HG02642 (cell line): ENCODE measurements around the gene CACNA1B.
A peak's percentile ranks its signal among the peaks of the same experiment; 100 is the strongest.
"Not testable (repeated sequence)": the region's sequence is repeated elsewhere in the genome, so short reads cannot be mapped to it uniquely, and the experiment has no call there.

Source experiments
- ATAC-seq: cut with Tn5 transposase; IDR thresholded peaks from one replicate; pipeline ENCODE4 v1.9.1; 2021; ENCODE audit warnings: mild to moderate bottlenecking; ENCODE audit not compliant: unreplicated experiment, poor library complexity

The CACNA1B gene

DNA sequence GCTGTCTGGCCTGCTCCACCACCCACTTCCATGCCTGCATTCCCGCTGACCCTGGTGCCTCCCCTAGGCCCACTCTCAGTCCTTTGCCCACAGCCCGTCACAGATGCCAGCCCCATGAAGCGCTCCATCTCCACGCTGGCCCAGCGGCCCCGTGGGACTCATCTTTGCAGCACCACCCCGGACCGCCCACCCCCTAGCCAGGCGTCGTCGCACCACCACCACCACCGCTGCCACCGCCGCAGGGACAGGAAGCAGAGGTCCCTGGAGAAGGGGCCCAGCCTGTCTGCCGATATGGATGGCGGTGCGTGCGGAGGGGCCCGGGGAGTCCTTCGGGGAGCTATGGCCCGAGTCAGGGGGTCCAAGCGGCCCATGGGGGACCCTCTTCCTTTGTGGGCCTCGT lies 242.5 kb downstream of the CACNA1B start:
- no peak for ATAC-seq

DNA sequence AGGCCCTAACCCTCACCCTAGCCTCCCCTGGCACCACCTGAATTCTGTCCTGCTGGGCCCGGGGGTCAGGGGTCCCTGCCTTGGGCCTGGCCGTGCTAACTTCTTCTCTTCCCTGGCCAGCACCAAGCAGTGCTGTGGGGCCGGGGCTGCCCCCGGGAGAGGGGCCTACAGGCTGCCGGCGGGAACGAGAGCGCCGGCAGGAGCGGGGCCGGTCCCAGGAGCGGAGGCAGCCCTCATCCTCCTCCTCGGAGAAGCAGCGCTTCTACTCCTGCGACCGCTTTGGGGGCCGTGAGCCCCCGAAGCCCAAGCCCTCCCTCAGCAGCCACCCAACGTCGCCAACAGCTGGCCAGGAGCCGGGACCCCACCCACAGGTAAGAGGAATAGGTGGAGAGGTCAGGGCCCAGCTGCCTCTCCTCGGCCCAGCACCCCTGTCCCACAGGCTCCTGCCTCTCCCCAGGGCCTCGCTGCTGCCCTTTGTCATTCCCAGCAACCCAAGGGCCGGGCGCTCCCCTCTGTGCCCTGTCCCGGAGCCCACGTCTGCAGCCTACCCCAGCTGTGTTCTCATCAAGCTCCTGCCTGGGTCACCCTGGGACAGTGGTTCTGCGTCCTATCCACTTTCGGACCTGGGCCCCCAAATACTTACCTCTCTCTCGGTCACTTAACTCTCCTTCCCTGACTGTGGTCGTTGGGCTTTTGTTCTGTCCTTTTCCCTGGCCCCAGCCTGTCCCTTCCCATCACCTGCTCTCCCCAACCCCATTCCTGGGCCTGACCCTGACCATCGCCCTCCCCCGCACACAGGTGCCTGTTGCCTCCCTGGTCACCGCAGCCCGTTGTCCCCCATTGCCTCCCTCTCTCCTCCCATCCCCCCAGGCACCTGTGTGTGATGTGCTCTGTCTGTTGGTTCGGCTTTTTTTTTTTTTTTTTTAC lies 243.2 kb downstream of the CACNA1B start:
- no peak for ATAC-seq

DNA sequence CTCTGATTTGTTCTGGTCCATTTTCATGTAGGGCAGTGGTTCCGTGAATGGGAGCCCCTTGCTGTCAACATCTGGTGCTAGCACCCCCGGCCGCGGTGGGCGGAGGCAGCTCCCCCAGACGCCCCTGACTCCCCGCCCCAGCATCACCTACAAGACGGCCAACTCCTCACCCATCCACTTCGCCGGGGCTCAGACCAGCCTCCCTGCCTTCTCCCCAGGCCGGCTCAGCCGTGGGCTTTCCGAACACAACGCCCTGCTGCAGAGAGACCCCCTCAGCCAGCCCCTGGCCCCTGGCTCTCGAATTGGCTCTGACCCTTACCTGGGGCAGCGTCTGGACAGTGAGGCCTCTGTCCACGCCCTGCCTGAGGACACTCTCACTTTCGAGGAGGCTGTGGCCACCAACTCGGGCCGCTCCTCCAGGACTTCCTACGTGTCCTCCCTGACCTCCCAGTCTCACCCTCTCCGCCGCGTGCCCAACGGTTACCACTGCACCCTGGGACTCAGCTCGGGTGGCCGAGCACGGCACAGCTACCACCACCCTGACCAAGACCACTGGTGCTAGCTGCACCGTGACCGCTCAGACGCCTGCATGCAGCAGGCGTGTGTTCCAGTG lies 244.0 kb downstream of the CACNA1B start:
- ATAC-seq, result no peak

- no peak for ATAC-seq
Observed at GRCh38 chr9:138122201-138122600, 244.6 kb downstream of the CACNA1B start.

DNA sequence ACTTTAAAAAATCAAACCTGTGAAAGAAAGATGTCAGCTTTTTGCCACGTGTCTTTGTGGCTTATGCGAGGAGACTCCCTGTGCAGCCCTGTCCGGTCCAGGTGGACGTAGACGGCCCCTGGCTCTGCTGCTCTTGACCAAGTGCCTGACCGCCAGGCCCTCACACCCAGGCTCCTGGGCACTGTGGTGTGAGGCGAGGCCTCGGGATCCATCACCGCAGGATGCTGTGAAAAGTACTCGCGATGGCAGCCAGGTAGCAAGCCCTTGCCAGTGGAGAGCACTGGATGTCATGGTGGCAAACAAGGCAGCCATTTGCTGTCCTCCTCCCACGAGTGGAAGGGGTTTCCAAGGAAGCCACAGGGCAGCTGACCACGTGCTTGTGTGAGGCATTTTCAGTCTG lies 245.1 kb downstream of the CACNA1B start:
- ATAC-seq, result no peak

GRCh38 chr9:138123086-138123485 lies 245.5 kb downstream of the CACNA1B start:
- ATAC-seq, result no peak

GRCh38 chr9:138126090-138126857 lies 248.7 kb downstream of the CACNA1B start:
- peak; percentile 83 for ATAC-seq

- ATAC-seq, result peak; percentile 44
Observed at GRCh38 chr9:138126858-138127584, 249.4 kb downstream of the CACNA1B start.

DNA sequence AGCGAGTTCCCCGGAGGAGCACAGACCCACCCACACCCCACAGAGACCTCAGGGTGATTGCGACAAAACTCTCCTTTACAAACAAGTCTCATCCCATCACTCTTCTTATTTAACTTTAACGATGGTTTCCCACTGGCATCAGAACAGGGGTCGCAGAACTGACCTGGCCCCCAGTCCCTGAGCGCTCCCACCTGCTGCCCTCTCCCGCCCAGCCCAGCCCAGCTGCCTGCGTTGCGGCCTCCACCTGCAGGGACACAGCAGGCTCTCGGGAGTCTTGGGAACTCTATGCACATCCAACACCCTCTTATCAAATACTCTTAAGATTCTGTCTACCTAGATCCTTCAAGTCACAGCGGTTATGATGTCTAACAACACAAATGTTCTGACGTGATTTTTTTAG lies 250.4 kb downstream of the CACNA1B start:
- ATAC-seq, result not testable (repeated sequence)

GRCh38 chr9:138129318-138129717 lies 251.7 kb downstream of the CACNA1B start:
- not testable (repeated sequence) for ATAC-seq

- ATAC-seq, result not testable (repeated sequence)
Observed at GRCh38 chr9:138132946-138133705, 255.5 kb downstream of the CACNA1B start.

DNA sequence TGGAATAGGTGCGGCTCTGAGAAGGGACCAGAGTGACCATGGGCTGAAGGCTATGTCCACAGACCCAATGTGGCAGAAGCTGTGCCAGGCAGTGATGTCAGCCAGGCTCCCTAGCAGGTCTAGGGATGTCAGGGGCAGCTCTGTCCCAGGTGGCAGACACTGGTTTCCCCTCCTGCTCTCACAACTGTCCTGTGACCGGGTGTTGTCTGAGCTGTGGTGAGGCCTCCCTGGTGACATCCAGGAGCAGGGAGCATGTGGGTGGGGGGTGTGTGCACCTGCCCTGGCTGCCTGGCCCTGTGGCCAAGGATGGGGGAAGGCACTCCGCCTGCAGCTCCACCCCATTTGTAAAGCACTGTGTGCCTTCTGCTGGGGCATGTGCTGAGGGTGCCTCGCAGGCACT lies 257.0 kb downstream of the CACNA1B start:
- ATAC-seq, result not testable (repeated sequence)

GRCh38 chr9:138139096-138139495 lies 261.5 kb downstream of the CACNA1B start:
- not testable (repeated sequence) for ATAC-seq

DNA sequence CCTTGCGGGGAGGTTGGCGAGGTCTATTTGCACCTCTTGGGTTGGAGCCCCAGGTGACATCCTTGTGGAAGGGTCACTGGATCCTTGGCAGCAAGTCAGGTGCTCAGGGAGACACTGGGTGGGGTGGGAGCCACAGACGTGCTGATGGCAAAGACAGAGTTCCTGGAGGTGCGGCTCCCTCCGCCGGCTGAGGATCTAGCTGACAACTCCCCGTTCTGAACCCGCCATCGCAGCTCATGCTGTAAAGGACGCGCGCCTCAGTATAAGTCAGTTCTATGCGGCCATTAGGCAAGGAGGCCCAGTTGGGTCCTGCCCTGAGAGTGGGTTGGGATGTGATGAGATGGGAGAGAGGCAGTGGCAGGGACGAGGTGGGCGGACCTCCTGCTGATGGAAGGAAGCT lies 263.4 kb downstream of the CACNA1B start:
- ATAC-seq, result not testable (repeated sequence)

DNA sequence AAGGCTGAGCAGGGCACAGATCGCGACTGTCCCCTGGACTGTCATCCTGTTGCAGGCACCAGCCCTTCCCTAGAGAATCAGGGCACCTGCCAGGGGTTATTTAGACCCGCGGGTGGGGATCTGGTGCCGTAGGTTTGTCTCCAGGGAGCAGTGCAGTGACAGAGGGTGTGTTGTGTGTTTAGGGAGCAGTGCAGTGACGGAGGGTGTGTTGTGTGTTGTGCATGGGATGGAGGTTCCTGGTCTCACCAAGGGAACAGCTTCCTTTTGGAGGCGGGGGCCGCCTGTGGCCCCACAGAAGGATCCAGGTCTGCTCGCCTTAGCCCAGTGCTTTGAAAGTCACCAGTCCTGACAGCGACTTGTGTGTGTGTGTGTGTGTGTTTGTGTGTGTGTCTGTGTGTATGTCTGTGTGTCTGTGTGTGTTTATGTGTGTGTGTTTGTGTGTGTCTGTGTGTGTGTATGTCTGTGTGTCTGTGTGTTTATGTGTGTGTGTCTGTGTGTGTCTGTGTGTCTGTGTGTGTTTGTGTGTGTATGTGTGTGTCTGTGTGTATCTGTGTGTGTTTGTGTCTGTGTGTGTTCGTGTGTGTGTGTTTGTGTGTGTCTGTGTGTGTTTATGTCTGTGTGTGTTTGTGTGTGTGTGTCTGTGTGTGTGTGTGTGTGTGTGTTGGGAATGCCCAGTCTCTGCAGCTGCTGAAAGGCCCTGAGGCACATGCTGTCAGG lies 265.1 kb downstream of the CACNA1B start:
- not testable (repeated sequence) for ATAC-seq

DNA sequence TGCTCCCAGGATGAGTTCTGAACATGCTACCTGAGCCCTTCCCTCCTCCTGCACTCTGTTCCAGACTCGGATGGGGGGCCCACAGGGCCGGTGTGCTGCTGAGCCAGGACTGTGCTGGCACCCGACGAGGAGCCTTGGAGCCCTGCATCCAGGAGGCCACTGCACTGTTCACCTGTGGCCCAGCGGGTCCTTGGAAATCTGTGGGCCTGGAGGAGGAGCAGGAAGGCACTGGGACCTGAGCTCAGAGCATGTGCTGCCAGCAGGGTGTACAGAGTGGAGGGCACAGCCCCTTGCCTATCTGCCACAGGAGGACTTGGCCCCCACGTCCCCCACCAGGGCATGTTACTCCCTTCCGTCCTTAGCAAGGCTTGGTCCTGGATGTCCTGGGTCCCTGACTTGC lies 265.9 kb downstream of the CACNA1B start:
- ATAC-seq, result not testable (repeated sequence)

DNA sequence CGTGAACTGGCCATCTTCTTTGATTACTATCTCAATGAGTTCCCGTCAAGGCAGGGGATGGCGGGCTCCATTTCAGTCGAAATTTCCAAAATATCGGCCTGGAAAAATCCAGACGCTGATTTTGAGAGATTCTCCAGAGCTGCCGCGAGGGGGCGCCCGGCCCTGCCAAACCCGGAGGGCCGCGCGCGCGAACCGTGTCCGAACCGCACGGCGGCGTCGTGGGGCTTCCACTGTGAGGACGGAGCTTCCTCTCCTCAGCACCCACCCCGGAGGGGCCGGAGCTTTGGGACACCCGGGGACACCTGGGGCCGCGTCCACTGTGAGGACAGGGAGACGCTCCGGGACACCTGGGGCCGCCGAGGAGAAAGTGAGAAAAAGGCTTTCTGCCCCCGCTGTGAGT lies 270.0 kb downstream of the CACNA1B start:
- ATAC-seq, result not testable (repeated sequence)

DNA sequence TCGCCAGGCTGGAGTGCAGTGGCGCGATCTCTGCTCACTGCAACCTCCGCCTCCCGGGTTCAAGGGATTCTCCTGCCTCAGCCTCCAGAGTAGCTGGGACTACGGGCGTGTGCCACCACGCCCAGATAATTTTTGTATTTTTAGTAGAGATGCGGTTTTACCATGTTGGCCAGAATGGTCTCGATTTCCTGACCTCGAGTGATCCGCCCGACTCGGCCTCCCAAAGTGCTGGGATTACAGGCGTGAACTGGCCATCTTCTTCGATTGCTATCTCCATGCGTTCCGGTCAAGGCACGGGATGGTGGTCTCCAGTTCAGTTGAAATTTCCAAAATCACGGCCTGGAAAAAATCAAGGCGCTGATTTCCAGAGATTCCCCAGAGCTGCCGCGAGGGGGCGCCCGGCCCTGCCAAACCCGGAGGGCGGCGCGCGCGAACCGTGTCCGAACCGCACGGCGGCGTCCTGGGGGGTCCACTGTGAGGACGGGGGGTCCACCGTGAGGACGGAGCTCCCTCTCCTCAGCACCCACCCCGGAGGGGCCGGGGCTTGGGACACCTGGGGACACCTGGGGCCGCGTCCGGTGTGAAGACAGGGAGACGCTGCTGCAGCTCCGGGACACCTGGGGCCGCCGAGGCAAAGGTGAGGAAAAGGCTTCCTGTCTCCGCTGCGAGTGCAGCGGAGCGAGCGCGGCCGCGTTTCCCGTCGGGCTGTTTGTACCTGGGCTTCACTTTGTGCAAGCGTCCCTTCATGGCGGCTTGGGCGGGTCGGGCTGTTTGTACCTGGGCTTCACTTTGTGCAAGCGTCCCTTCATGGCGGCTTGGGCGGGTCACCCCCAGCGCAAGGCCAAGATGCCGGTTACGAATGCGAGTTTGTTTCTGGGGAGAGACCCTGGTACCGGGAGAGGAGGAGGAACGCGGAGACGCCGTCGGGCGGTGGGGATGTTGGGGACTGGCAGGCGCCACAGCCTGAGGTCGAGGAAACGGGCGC lies 272.4 kb downstream of the CACNA1B start:
- ATAC-seq, result not testable (repeated sequence)
